T47D (cell line): ENCODE data around the gene PPP1R12C.
"Not testable (repeated sequence)": the region's sequence is repeated elsewhere in the genome, so short reads cannot be mapped to it uniquely, and the experiment has no call there.

Experiments used
- DNase-seq, 2 experiments: peaks; one replicate each; pipeline versions ENCODE4 v3.0.0 to v3.0.0-alpha.2; 2011 to 2012; ENCODE audit warnings: low read depth in 1 of 2, low spot score in 1 of 2
- JUND ChIP-seq: IDR thresholded peaks from 2 replicates; pipeline ENCODE4 v1.6.1; 2012; ENCODE audit warnings: low read depth
- in situ Hi-C: cut with HindIII; loops from 2 replicates; pipeline ENCODE4 v1.10.0; 2016; ENCODE audit warnings: low sequenced_read_pairs, low pct_unique_long_range_greater_than_20kb

Gene PPP1R12C

DNA sequence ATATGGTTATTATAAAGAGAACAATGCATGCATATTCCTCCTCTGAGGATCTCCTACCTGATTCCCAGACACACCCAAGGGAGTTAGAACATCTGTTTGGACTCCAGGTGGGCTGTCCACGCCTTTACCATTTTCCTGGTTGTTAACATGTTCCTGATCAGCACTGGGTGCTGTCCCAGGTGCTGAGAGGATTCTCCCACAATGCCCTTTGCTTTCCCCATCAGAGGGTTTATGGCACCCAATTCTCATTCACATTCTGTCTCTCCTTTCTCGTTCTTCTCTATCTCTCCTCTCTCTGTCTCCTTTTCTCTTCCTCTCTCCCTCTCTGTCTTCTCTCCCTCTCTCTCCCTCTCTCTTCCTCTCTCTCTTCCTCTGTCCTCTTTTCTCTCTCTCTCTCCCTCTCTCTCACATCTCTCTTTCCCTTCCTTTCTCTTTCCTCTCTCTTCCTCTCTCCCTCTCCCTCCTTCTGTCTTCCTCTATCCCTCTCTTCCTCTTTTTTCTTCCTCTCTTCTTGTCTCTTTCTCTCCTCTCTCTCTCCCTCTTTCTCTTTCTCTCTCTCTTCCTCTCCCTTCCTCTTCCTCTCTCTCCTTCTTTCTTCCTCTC is 51.2 kb downstream of the PPP1R12C start:
- in situ Hi-C loops = no loop called here
- DNase-seq = peak in 1 of 2 experiments; percentile 43
- no peak for TF ChIP-seq JUND

DNA sequence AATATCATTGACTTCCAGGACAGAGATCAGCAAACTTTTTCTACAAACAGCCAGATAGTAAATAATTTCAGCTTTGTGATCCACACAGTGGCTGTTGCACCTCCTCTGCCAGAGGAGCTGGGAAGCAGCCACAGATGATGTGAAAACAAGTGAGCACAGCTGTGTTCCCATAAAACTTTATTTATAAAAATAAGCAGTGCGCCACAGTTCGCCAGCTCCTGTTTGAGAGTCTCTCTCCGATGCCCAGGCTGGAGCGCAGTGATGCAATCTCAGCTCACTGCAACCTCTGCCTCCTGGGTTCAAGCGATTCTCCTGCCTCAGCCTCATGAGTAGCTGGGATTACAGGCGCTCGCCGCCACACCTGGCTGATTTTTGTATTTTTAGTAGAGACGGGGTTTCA is 51.9 kb downstream of the PPP1R12C start:
- DNase-seq, in situ Hi-C loops: not testable (repeated sequence)

DNA sequence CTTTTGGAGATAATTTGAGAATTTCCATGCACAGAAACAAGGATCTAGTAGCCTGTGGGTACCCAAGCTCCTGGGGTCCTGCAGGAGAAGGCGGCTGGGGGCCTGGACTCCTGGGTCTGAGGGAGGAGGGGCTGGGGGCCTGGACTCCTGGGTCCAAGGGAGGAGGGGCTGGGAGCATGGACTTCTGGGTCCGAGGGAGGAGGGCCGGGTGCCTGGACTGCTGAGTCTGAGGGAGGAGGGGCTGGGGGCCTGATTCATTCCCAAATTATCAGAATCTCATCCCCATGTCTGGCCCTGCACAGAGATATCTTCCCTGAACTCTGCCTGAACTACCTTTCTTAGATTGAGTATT is 54.0 kb downstream of the PPP1R12C start:
- DNase-seq = no peak
- no peak for TF ChIP-seq JUND
- in situ Hi-C loops = no loop called here

DNA sequence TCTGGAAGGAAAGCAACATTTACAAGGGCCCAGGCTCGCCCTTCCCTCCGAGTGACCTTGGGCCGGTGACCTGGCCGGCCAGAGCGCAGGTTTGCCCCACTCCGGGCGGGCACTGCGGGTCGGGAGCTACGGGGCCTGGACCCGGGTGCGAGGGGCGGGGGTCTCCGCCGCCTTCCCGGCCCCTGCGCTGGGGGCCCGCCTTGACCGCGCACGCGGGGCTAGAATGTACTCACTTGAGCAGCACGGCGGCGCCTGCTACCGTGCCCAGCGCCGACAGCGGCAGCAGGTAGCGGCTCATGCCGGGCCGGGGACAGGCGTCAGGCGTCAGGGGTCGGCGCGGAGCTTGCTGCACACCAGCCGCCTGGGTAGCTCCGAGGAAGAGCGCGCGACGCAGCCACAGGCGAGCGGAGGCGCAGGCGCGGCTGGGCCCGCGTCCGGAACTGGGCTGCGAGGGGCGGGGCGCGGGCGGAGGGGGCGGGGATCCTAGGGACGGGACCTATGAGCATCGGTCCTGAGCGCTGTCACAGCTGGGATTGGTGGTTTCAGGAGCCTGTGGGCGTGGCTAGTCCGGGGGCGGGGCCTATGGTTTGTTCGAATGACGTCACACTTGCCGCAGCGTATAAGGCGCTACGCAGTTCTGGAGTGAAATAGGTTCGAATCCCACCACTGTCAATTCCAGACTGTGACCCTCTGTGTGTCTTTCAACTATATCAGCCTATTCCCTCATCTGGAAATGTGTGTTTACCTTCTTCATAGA is 54.5 kb downstream of the PPP1R12C start, which contains the start of gene RDH13:
Gene RDH13, minus strand, starts transcription at position 414 of the 757 bp plus-strand sequence. Its CDS starts 116 bp downstream, at position 298.
- DNase-seq = peak; percentile 74 to 95
- in situ Hi-C loops = no loop called here
- TF ChIP-seq JUND = no peak

DNA sequence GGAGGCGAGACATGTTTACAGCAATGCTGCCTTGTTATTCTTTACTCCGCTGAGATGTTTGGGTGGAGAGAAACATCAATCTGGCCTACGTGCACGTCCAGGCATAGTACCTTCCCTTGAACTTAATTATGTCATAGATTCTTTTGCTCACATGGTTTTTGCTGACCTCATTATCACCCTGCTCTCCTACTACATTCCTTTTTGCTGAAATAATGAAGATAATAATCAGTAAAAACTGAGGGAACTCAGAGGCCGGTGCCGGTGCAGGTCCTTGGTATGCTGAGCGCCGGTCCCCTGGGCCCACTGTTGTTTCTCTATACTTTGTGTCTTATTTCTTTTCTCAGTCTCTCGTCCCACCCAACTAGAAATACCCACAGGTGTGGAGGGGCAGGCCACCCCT is 57.1 kb downstream of the PPP1R12C start:
- peak in 1 of 2 experiments; percentile 42 for DNase-seq
- in situ Hi-C loops = not testable (repeated sequence)

DNA sequence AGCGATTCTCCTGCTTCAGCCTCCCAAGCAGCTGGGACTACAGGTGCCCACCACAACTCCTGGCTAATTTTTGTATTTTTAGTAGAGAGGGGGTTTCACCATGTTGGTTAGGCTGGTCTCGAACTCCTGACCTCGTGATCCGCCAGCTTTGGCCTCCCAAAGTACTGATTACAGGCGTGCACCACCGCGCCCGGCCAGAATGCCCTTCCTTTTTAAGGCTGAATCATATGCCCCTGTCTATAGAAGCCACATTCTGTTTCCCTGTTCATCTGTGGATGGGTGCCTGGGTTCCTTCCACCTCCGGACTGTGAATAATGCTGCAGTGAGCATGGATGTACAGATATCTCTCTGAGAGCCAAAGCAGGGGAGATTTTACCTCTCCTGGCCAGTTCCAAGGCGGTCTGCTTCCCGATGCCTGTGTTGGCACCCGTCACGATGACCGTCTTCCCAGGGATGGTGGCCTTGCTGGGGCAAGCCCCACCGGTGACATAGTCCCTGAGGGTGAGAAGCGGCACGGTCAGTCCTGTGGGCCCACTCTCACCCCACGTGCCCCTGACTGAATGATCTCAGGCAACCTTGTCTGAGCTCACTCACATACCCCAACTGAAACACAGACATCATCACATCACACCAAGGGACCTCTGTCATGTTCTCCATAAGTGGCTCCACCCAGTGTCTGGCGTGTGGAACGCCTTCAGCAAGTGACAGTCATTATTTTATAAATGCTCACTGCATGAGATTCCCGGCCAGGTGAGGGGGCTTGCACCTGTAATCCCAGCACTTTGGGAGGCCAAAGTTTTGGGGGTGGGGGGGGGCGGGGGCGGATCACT is 58.4 kb downstream of the PPP1R12C start:
- in situ Hi-C loops = no loop called here
- peak in 1 of 2 experiments; percentile 26 for DNase-seq
- TF ChIP-seq JUND = no peak

DNA sequence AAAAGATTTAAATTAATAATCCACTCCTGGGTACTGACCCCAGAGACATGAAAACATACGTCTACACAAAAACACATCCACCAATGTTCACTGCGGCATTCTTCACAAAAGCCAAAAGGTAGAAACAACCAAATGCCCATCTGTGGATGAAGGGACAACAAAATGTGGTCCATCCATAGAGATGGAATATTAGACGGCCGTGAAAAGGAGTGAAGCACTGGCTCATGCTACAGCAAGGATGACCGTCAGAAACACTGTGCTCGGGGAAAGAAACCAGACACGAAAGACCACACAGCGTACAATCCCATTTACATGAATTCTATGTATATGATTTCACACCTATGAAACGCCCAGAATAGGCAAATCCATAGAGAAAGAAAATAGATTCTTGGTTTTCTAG is 60.6 kb downstream of the PPP1R12C start:
- no peak for TF ChIP-seq JUND
- in situ Hi-C loops = no loop called here
- DNase-seq = no peak

DNA sequence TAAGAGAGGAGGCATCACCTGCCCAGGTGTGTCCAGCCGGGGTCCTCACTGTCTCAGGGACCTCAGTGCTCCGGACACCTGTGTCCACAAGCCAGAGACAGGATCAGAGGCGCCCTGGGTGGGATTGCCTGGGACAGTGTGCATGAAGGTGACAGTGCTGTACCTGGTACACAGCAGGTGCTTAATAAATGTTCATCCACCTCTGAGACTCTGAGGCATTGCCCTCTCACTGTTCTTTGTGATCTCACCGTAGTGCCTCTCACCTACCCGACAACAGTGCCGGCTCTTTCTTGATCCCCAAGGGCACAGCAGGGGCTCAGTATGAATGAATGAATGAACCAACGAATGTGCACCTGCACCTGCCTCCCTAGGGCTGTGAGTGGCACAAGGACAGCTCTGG is 63.7 kb downstream of the PPP1R12C start:
- in situ Hi-C loops = no loop called here
- DNase-seq = no peak
- TF ChIP-seq JUND = no peak

DNA sequence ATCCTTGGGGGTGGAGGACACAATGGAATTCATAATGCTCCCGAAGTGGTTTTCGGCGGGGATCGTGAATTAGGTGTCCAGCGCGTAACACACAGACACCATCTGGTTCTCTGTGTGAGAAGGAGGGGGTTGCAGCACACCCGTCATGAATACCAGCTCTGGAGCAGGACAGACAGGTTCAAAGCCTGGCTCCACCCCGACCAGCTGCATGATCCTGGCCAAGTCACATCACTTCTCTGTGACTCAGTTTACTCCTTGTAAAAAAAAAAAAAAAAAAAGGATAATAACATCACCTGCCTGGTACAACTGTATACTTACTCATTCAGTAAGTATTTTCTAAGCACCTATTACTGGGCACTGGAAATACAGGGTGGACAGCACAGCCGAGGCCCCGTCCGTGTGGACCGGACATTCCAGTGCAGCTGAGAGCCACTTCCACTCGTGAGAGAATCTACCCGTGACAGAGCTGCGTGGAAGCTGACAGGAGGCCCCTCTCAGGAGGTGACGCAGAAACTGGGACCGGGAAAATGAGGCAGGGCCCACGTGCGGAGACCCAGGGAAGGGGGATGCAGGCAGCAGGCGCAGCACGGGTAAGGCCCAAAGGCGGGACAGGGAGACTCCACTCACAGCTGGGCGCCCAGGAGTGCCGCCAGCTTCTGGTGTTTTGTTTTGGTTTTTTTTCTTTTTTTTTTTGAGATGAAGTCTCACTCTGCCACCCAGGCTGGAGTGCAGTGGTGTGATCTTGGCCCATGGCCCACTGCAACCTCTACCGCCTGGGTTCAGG is 66.5 kb downstream of the PPP1R12C start:
- in situ Hi-C loops = no loop called here
- DNase-seq = no peak
- TF ChIP-seq JUND = no peak

DNA sequence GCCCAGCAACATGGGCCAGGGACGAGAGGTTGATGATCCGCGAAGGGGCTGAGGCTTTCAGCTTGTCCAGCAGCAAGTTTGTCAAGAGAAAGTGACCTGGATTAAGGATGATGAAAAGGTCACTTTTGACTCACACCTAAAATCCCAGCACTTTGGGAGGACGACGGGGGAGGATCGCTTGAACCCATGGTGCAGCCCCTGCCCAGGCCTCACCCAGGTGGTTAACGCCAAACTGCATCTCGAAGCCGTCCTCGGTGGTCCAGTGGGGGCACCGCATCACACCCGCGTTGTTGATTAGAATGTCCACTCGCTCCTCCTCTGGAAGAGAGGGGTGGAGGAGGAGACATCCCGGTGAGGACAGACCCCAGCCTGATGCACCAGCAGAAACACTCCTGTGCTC is 69.0 kb downstream of the PPP1R12C start:
- in situ Hi-C loops = no loop called here
- no peak for DNase-seq
- TF ChIP-seq JUND = no peak

DNA sequence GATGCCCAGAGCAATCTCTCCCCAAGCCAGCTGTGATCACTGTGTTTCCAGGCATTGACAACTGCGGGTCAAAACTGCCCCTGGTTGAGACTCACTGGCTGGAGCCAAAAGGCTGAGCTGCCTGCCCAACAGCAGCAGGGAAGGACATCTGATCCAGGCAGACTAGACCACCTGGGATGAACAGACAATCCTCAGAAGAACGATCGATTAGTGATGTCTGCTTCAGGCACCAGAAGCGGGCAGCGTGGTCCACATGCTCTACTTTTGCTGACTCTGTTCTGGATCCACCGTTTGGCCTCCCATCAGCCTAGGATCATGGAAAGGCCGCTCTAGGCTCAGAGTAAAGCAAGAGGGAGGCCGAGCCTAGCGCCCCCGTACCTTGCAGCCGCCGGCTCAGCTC is 69.5 kb downstream of the PPP1R12C start:
- DNase-seq = no peak
- no peak for TF ChIP-seq JUND
- in situ Hi-C loops = no loop called here

DNA sequence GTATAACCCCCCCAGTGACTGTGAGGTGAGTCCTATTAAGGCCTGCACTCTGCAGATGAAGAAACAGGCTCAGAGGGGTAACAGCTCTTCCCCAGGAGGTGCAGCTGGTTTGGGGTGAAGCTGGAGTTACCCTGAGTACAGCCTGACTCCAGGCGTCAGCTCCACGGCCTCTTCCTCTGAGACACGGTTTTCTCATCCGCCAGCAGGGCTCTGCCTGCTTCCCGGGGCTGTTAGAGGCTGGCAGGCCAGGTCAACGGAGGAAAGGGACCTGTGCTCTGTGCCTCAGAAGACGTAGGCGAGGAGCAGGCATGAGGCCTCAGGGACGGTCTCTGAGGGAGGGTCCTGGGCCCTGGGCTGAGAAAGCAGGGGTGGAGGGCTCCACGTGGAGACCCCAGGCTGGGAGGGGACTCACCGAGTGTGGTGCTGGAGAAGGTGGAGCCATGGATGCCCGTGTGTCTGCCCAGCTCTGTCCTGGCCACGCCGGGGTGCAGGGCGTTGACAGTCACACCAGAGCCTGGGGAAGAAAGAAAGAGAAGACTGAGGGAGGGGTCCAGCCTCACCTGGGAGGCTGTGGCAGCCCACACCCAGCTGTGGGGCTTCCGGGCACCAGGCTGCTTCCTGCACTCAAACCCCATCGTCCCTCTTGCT is 70.3 kb downstream of the PPP1R12C start:
- in situ Hi-C loops = no loop called here
- no peak for TF ChIP-seq JUND
- no peak for DNase-seq
